ENCODE data around the gene PITX1.

- TF ChIP-seq CTCF (IDR thresholded peaks at IDR 0.05; ENCODE audit: low read length) = no peak
- TF ChIP-seq EZH2 (IDR thresholded peaks at IDR 0.05; ENCODE audit: borderline replicate concordance, low read length) = no peak
Observed at GRCh38 chr5:135024956-135025729, 8.9 kb downstream of the PITX1 start.
